ENCODE data around the gene NXN.
"Not testable (repeated sequence)": the region's sequence is repeated elsewhere in the genome, so short reads cannot be mapped to it uniquely, and the experiment has no call there.

NXN gene

DNA sequence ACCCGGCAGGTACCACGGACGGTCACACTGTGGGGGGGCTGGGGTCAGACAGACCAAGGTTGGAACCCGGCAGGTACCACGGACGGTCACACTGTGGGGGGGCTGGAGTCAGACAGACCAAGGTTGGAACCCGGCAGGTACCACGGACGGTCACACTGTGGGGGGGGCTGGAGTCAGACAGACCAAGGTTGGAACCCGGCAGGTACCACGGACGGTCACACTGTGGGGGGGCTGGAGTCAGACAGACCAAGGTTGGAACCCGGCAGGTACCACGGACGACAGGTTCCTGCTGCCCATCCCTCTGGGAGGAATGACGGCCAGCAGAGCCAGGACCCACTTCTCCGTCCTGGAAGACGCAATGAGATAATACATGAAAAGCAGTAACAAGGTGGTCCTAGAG lies 27.0 kb downstream of the NXN start:
- DNase-seq: not testable (repeated sequence)

- peak; percentile 95 for DNase-seq
These were observed 28.0 kb downstream of the NXN start for GRCh38 chr17:951325-952132.

DNA sequence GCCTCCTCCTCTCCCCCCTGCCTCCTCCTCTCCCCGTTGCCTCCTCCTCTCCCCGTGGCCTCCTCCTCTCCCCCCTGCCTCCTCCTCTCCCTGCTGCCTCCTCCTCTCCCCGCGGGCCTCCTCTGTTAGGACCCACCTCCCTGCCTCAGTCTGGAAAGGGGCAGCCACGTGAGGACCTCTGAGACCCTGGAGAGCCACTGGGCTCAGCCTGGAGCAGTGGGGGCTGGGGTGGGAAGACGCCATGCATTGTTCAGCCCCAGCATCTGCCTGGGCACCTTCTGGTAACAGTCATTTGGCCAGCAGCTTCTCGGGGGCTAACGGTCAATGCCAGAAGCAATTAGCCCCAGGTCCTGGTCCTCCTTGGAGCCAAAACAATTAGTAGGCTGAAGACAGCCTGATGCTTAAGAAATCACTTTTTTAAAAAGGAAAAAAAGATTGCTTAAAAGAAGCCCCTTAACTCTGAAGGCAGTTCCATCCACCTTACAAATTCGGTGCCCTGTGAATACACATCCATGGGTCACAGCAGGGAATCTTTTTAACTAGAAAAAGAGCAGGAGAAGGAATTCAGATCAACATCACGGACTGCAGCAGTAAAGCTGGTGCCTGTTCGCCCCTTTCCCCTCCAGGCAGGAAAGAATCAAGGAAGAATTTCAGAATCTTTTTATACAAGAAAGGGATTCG lies 29.8 kb downstream of the NXN start:
- DNase-seq: peak; percentile 52

DNA sequence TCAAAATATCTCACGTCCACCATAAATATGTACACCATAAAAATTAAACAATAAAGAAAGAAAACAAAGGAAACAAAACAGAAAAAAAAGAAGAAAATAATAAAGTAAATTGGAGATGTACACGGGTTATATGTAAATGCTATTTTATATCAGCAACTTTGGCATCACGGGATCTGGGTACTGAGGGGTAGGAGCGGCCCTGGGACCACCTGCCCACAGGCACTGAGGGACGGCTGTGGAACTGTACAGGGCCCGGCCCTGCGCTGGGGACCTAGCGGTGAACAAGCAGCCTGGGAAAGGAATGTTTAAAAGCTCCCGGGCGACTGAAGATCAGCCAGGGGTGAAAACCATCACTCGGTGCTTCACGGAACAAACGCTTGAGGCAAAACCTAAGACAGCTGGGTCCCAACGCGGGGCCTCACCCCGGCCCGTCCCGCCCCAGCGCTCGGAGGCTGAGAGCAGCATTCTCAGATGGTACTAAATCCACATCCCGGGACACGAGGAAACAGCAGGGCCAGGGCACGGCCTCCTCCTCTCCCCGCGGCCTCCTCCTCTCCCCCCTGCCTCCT lies 31.2 kb downstream of the NXN start:
- DNase-seq: peak; percentile 58

- DNase-seq: no peak
These were observed 32.9 kb downstream of the NXN start for GRCh38 chr17:946510-947236.

- no peak for DNase-seq
These were observed 33.9 kb downstream of the NXN start for GRCh38 chr17:945672-946071.

GRCh38 chr17:944266-944826 lies 35.2 kb downstream of the NXN start:
- no peak for DNase-seq

DNA sequence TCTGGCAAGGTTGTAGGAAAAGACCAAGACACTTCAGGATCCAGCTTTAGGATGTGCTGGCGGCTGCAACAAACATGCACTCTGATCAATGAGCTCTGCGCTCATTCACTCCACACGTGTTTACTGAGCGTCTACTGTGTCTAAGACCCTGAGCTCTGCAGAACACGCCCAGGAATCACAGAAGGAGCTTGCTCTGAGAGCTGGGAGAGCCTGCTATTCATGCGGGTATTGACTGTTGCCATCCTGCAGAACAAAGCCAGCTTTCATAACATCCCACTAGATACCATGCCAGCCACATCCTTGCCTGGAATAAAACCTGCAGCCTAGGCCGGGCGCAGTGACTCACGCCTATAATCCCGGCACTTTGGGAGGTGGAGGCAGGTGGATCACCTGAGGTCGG lies 44.1 kb downstream of the NXN start:
- no peak for DNase-seq

DNA sequence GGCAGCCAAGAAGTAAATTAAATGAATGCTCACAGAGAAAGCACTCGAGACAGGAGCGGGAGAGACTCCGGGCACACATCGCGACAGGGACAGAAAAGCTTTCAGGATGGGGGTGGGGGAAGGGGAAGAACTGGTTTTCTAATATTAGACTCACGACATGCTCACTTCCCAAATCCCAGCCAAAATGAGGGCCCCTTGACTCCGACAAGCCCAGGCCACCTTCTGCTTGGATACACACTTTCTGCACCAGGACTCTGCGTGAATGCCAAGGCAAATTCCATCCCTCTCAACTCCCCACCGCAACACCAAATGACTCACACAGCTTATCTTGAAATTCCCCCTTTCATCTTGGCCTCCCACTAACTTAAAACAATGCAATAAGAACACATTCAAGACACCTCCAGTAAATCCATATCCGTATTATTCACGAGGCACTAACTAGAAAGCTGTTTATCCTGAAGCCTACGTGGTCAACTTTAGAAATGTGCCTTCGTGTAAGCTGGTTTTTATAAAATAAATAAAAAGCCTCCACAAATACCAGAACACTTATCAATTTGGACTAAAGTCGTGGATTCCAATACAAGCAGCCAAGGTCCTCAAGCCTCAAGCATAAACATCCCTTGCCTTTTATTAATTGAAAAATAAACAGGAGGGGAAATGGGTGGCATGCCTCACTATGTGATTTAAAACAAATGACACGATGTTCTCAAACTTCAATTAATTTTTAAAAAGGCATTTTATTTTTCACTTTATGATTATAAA lies 46.1 kb downstream of the NXN start:
- DNase-seq: peak; percentile 94

- no peak for DNase-seq
These were observed 49.3 kb downstream of the NXN start for GRCh38 chr17:930258-930657.

DNA sequence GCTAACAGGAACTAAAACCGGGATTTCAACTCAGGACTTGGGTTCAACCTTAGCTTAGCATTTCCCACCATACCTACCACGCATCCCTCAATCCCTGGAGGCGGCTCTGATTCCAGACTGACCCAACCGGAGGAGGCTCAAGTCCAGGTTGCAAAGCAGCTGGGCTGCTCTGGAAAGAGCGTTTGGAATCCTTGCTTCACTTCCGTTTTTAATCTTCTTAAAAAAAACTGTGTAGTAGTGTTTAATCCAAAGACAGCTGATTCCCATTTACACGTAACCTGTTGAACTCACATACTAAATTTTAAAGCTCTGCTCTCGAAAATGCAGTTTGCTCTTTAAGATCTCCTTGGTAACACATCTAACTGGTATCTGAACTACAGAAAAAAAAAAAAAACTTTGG lies 50.0 kb downstream of the NXN start:
- no peak for DNase-seq

- peak; percentile 98 for DNase-seq
These were observed 51.7 kb downstream of the NXN start for GRCh38 chr17:927611-928461.

DNA sequence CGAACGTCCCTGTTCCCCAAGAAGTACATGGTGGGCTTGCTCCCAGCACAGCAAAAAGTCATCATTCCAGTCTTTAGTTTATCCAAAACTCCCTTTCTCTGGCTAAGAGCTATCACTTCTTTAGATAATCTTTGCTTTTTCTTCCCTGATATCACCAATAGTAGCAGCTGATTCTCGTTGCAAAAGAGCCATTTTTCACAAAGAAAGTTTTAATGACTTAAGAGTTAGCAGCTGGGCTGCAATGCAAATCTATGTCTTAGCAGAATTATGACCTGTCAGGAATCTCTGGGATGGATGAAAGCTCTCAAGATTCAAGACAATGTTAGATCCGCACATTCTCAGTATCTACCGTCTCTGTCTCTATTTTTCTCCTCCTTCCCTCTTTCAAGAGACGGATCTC lies 53.8 kb downstream of the NXN start:
- no peak for DNase-seq

DNA sequence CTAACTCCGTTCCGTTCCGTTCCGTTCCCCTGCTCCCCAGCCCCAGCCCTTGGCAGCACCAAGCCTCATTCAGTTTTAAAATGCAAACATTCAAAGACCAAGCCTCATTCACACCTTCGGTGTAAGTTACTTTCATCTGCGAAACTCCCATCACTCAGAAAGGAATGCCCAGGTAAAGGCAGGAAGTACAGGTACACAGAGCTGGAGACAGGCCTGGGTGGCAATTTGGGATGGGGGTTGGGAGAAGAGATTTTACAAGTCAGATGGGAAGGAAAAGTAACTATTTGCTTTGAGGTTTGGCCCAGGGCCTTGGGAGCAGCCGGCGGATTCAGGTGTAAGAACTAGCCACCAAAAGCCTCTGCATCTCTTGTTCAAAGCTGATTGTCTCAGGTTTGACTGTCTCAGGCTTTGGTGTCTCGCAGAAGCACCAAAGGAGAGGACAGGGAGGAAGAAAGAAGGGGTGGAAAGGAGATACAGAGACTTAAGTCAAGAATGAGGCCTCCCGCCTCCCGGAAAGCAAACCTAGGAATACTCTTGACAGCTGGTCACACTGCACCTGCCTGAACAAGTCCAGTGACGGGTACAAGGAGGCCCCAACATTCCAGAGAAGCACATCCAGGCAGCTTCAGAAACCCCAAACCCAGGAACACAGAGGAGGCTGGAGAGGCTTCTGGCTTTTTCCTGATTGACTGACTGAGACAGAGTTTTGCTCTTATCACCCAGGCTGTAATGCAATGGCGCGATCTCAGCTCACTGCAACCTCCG lies 54.7 kb downstream of the NXN start:
- no peak for DNase-seq

DNA sequence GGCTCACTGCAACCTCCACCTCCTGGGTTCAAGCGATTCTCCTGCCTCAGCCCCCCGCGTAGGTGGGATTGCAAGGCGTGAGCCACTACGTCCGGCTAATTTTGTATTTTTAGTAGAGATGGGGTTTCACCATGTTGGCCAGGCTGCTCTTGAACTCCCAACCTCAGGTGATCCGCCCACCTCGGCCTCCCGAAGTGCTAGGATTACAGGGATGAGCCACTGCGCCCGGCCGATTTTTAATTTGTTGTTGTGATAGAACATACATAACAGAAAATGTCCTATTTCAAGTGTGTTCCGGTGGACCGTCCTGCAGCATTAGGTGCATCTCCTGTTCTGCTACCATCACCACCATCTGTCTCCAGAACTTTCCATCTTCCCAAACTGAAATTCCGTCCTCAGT lies 55.3 kb downstream of the NXN start:
- DNase-seq: not testable (repeated sequence)

GRCh38 chr17:923633-924032 lies 55.9 kb downstream of the NXN start:
- no peak for DNase-seq

GRCh38 chr17:921161-921560 lies 58.4 kb downstream of the NXN start:
- DNase-seq: no peak

GRCh38 chr17:920190-920589 lies 59.4 kb downstream of the NXN start:
- no peak for DNase-seq

DNA sequence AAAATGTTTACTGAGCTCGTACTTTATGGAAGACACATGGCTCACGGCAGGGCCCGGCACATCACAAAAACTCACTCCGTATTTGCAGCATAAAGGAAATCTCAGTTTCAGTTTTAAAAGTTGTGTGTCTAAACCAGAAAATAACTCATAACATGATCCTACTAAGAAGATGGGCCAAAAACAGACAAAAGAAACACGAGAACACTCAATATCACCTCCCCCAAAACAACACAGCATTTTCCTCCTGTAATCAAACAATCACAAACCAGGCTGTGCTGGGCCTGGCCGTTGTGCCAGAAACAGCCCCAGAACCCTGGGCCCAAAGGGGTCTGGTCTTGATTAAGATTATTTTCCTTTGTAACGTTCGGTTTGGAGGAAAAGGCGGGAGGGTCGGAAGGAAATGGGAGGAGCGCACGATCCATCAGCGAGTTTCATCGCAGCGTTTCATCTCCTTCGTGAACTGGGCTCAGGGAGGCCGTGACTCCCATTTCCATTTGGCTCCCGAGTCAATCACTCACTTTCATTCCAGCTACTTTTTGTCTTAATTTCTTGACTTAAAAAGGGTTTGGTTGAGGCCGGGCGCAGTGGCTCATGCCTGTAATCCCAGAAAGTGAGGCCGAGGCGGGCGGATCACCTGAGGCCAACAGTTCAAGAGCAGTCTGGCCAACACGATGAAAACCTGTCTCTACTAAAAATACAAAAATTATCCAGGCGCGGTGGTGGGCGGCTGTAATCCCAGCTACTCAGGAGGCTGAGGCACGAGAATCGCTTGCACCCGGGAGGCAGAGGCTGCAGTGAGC lies 61.4 kb downstream of the NXN start:
- peak; percentile 79 for DNase-seq

All from fibroblast of skin of back (primary cell).